A673 (cell line): ENCODE data around the gene ZFHX2. TPM values are rescaled to one million over a fixed set of nuclear protein-coding genes. Genes with fewer than 3 reads are reported as not detected.

Experiments used
- BruUV-seq: library from RNA; stranded (reverse); fragments of 400-500 nt; replicated peaks from 2 replicates; lab custom pipeline; 2021; lab: Mats Ljungman, UMichigan
- CTCF ChIA-PET: fragments of 300-600 bp; sonication (Branson Sonifier 250); formaldehyde crosslinking; loops from one replicate; lab custom pipeline; 2022; ENCODE audit warnings: antibody characterized with exemption; lab: Charles Lee
- POLR2A ChIA-PET: fragments of 300-600 bp; sonication (Branson Sonifier 250); formaldehyde crosslinking; loops from one replicate; lab custom pipeline; 2022; ENCODE audit warnings: antibody characterized with exemption; ENCODE audit not compliant: low non-redundant PET; lab: Charles Lee
- DNase-seq: peaks from one replicate; pipeline ENCODE4 v3.0.0-alpha.2; 2015; ENCODE audit warnings: low spot score
- H3K27ac ChIP-seq: fragments of 200-600 bp; sonication (generic); 2 replicates; pipeline ENCODE4 v1.5.1; 2016; ENCODE audit warnings: mixed run types, low read depth, mild to moderate bottlenecking, mixed read lengths, antibody characterized with exemption, low read length; ENCODE audit not compliant: poor library complexity, severe bottlenecking
- H3K27me3 ChIP-seq: fragments of 200-600 bp; sonication (generic); replicated peaks from 2 replicates; pipeline ENCODE4 v1.6.1; 2017; ENCODE audit warnings: mixed run types, low read depth, mild to moderate bottlenecking, mixed read lengths, antibody characterized with exemption, low read length; ENCODE audit not compliant: insufficient read depth, poor library complexity
- H3K36me3 ChIP-seq: fragments of 200-600 bp; sonication (generic); 2 replicates; pipeline ENCODE4 v1.6.1; 2016; ENCODE audit warnings: mixed run types, mild to moderate bottlenecking, mixed read lengths, antibody characterized with exemption, low read length; ENCODE audit not compliant: insufficient read depth, poor library complexity, severe bottlenecking
- H3K4me1 ChIP-seq: fragments of 200-600 bp; sonication (generic); 2 replicates; pipeline ENCODE4 v1.6.1; 2017; ENCODE audit warnings: mixed run types, mild to moderate bottlenecking, mixed read lengths, antibody characterized with exemption, low read length; ENCODE audit not compliant: insufficient read depth, poor library complexity, severe bottlenecking
- H3K4me3 ChIP-seq: fragments of 200-600 bp; sonication (generic); 2 replicates; pipeline ENCODE4 v1.5.1; 2016; ENCODE audit warnings: low read depth, mixed run types, mild to moderate bottlenecking, mixed read lengths, low read length; ENCODE audit not compliant: poor library complexity, severe bottlenecking
- H3K9me3 ChIP-seq: fragments of 200-600 bp; sonication (generic); 2 replicates; pipeline ENCODE4 v1.6.1; 2016; ENCODE audit warnings: mixed run types, low read depth, mild to moderate bottlenecking, mixed read lengths, antibody characterized with exemption, low read length; ENCODE audit not compliant: poor library complexity, severe bottlenecking
- CTCF ChIP-seq: fragments of 300-800, 200-600 bp; sonication (generic); conservative IDR thresholded peaks from 2 replicates; pipeline ENCODE4 v1.5.1; 2017; ENCODE audit warnings: low read depth, mild to moderate bottlenecking, antibody characterized with exemption, low read length, moderate library complexity, mixed read lengths
- EZH2 ChIP-seq: fragments of 200-600 bp; sonication (generic); IDR thresholded peaks from 2 replicates; pipeline ENCODE4 v1.6.1; 2017; ENCODE audit warnings: borderline replicate concordance, low read depth, mild to moderate bottlenecking, mixed read lengths, antibody characterized with exemption, low read length; ENCODE audit not compliant: poor library complexity, severe bottlenecking
- intact Hi-C: fragments of 100-400 bp; cut with micrococcal nuclease; formaldehyde crosslinking; loops from one replicate; pipeline ENCODE4 v1.10.0; 2022; ENCODE audit not compliant: unreplicated experiment
- total RNA-seq: library from RNA; stranded (reverse); gene quantifications from 2 replicates; pipeline ENCODE4 v1.2.3, GENCODE V29; 2021

ZFHX2 gene
- total RNA-seq, 1 experiment from 2014 or later, result 4.8 TPM

DNA sequence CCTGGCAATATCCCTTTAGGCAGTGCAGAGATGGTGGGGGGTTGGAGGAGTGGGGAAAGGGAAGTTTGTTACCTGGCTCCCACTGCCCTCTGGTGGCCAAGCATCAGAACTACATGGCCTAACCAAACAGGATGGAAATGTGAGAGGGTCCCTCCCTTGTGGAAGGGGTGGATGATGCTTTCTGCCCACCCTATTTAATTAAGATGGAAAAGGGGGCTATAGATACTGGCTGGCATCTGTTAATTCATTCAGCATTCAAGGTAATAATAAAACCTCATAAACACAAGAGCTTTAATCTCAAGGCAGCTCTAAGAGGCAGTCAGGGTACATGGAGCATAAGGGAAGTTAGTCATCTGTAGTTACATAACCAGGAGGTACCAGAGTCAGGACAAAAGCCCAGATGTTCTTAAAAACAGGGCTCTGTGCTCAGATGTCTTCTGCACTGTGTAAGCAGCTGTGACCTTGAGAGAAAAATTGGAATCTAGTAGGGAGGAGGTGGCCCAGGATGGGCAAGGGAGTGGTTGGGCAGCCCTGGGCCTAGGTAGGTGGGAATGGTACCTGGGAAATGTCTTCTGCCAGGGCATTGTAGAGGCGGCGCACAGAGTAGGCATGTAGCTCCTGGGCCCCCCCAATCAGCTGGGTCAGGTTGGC lies 11.4 kb upstream of the ZFHX2 start:
- intact Hi-C loops, result loop anchor here (1.0 kb wide), 1 partner anchor 85 kb away; no protein-coding TSS in a partner anchor
- Histone ChIP-seq H3K27ac (no peak overlapping the region), H3K27me3 (no peaks in the 10 kb centered on the region), H3K9me3 (no peaks in the 10 kb centered on the region), H3K4me1 (peaks cover 7% of the 10 kb centered on the region), H3K36me3 (peaks cover 11% of the 10 kb centered on the region), H3K4me3 (no peak overlapping the region)
- TF ChIP-seq EZH2 (no peak), CTCF (peak; percentile 87)
- CTCF ChIA-PET, result interaction anchor here (0.5 to 1.0 kb wide), 2 partner anchors 85 to 256 kb away, joined by 3 to 4 read pairs; partner anchors contain the start of gene BCL2L2
- POLR2A ChIA-PET, result interaction anchor here (0.5 to 0.7 kb wide), 3 partner anchors 12 to 84 kb away, joined by 3 to 5 read pairs (median 4); no protein-coding TSS in a partner anchor
- BruUV-seq, result no TSS peak
- peak; percentile 75 for DNase-seq

DNA sequence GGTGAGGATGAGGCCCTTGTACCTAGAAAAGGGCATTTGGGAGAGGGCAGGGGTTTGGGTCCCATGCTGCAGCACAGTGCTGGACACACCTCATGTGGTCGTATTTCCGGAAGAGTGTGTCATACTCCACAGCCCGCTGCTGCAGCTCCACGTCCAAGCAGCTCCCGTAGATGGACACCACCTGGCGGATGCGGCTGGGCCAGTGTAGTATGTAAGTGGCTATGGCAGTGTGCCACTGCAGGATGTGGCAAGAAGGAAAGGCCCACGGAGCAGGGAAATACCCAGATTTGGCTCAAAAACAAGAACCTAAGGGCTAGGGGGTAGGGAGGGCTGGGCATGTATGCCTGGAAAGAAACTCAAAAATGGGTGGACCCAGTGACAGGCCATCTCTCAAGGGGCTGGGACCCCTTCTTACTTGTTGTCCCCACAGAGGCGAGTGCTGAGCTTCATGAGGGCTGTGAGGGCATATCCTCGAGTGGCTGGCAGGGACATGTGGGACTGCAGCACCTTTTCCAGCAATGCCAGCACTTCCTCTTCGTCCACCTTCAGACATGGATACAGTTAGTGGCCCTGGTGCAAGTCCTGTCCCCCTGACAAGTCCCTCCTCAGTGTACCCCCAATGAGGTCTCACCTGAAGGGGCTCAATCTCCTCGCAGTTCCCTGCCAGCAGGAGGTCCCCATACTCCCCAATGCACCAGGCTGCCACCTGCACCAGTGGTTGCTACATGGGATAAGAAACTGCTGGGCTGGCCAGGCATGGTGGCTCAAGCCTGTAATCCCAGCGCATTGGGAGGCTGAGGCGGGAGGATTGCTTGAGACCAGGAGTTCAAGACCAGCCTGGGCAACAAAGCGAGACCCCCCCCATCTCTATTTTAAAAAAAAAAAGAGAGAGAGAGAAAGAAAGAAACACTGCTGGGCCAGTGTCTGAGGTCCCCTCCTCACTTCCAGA lies 10.6 kb upstream of the ZFHX2 start:
- DNase-seq, result no peak
- no TSS peak for BruUV-seq
- TF ChIP-seq CTCF (no peak), EZH2 (no peak)
- no peaks in the 10 kb centered on the region for H3K9me3 ChIP-seq
- H3K36me3 ChIP-seq, result peaks cover 11% of the 10 kb centered on the region
- H3K4me1 ChIP-seq, result peaks cover 5% of the 10 kb centered on the region
- no peaks in the 10 kb centered on the region for H3K27me3 ChIP-seq
- intact Hi-C loops, result loop anchor here (1.0 kb wide), 1 partner anchor 84 kb away; no protein-coding TSS in a partner anchor
- no peak overlapping the region for H3K27ac ChIP-seq
- ChIA-PET CTCF (interaction anchor here (0.5 to 1.0 kb wide), 3 partner anchors 84 to 255 kb away, joined by 3 to 4 read pairs (median 3); partner anchors contain the start of gene BCL2L2), POLR2A (interaction anchor here (0.7 kb wide), 1 partner anchor 84 kb away, joined by 4 read pairs; no protein-coding TSS in a partner anchor)
- no peak overlapping the region for H3K4me3 ChIP-seq

DNA sequence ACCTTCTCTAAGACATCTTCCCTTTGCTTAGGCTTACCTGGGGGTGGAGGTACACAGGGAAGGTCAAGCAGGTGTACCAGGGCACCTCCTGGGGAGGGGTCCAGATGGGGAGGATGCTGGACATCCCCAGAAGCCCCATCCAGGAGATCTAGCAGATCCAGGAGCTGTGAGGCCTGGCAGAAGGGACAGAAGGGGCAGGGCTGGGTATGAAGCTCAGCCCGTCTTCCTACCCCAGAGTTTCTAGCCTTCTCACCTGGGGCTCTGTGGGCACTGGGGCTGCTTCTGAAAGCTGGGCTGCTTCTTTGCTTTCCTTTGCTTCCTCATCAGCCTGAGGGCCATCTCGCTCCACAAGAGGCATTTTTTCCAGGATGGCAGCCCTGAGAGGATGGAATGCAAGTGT lies 9.7 kb upstream of the ZFHX2 start:
- Histone ChIP-seq H3K4me1 (peaks cover 8% of the 10 kb centered on the region), H3K4me3 (no peak overlapping the region), H3K27ac (no peak overlapping the region), H3K9me3 (no peaks in the 10 kb centered on the region), H3K36me3 (peaks cover 11% of the 10 kb centered on the region), H3K27me3 (no peaks in the 10 kb centered on the region)
- BruUV-seq, result no TSS peak
- POLR2A ChIA-PET, result no interaction called here
- DNase-seq, result no peak
- TF ChIP-seq EZH2 (no peak), CTCF (no peak)
- CTCF ChIA-PET, result interaction anchor here (0.9 kb wide), 1 partner anchor 83 kb away, joined by 3 read pairs; no protein-coding TSS in a partner anchor
- intact Hi-C loops, result no loop called here
